ENCODE results near the gene TBC1D5.
"Not testable (repeated sequence)": the region's sequence is repeated elsewhere in the genome, so short reads cannot be mapped to it uniquely, and the experiment has no call there.

TBC1D5 gene

DNA sequence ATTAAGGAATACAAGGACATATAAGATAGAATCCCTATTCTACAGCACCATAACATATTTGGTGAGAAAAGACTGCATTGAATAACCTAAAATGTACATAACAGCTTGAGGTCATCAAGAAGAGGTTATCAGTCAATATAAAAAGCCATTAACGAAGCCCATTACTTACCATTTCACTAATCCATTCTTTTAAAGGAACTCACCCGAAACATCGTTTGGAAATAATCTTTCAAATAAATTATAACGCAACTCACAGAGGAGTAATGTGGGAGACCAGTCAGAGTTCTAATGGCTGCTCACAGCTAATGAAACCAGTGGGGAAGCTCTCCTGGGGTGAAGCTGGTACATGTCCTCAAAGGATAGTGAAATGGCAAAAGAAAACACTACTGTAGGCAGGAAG, 188.4 kb downstream of the TBC1D5 start:
- Mint-ChIP-seq H3K9me3 (no peaks in the 10 kb centered on the region), H3K27me3 (ENCODE audit: low read depth) (no peaks in the 10 kb centered on the region), H3K36me3 (ENCODE audit: low read depth) (no peaks in the 10 kb centered on the region), H3K27ac (no peak overlapping the region), H3K4me1 (ENCODE audit: low read depth) (no peaks in the 10 kb centered on the region), H3K4me3 (no peak overlapping the region)

DNA sequence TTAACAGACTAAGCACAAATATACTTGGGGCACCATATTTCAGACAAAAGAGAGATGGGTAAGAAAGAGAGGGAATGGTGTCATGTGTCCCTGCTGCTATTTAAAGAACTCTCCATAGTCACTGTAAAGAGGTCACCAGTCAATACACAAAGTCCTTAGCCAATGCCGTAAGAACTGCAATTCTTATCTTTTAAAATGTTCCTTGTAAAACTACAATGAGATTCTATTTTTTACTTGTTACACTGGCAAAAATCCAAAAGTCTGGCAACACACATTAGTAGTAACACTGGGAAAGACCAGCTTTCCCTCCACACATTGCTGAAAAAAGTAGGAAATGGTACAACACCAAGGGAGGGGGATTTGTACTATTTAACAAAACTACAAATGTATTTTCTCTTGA, 189.4 kb downstream of the TBC1D5 start:
- no peak overlapping the region for H3K27ac Mint-ChIP-seq
- no peaks in the 10 kb centered on the region for H3K36me3 Mint-ChIP-seq (ENCODE audit: low read depth)
- no peaks in the 10 kb centered on the region for H3K4me1 Mint-ChIP-seq (ENCODE audit: low read depth)

DNA sequence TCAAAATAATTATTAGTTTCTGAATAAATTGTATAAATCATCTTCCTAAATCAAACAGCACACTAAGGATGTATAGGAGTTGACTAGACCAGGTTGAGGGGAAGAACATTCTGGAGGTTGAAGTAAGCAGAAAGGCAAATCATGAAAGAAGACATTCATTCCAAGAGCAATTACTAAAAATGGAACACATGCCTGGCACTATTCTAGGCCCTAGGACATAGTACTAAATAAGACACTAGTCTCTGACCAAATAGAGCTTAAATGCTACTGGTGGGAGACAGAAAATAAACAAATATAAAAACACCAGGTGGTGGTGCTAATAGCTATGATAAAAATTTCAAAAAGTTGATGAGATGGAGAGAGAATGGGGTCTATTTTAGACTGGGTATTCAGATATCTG, 190.1 kb downstream of the TBC1D5 start:
- no peak overlapping the region for H3K27ac Mint-ChIP-seq
- H3K36me3 Mint-ChIP-seq (ENCODE audit: low read depth): no peaks in the 10 kb centered on the region

More for the DNA sequence above, 189.4 kb downstream of the TBC1D5 start:
- no peaks in the 10 kb centered on the region for H3K27me3 Mint-ChIP-seq (ENCODE audit: low read depth)
- H3K4me3 Mint-ChIP-seq: no peak overlapping the region
- no peaks in the 10 kb centered on the region for H3K9me3 Mint-ChIP-seq

DNA sequence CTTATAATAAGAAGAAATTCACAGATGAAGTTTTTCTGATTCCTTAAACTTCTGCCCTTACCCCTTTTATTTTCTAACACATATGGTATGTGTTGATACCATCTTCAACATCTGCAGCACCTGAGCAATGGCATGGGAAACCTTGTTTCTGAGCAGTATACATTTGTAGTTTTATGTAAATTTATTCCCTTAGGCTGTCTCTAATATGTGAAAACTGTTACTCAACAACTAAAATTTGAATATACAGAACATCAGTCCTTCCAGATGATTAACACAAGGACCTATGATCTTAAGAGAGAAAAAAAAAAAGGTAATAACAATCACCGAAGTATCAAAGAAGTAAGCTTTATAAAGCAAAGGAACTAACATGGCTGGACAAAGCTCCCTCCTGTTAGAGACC, 190.5 kb downstream of the TBC1D5 start:
- H3K36me3 Mint-ChIP-seq (ENCODE audit: low read depth): no peaks in the 10 kb centered on the region
- H3K27ac Mint-ChIP-seq: no peak overlapping the region
- H3K9me3 Mint-ChIP-seq: no peaks in the 10 kb centered on the region
- no peaks in the 10 kb centered on the region for H3K27me3 Mint-ChIP-seq (ENCODE audit: low read depth)
- no peaks in the 10 kb centered on the region for H3K4me1 Mint-ChIP-seq (ENCODE audit: low read depth)
- H3K4me3 Mint-ChIP-seq: no peak overlapping the region

More for the DNA sequence above, 190.1 kb downstream of the TBC1D5 start:
- Mint-ChIP-seq H3K4me3 (no peak overlapping the region), H3K4me1 (ENCODE audit: low read depth) (no peaks in the 10 kb centered on the region), H3K9me3 (no peaks in the 10 kb centered on the region), H3K27me3 (ENCODE audit: low read depth) (no peaks in the 10 kb centered on the region)

DNA sequence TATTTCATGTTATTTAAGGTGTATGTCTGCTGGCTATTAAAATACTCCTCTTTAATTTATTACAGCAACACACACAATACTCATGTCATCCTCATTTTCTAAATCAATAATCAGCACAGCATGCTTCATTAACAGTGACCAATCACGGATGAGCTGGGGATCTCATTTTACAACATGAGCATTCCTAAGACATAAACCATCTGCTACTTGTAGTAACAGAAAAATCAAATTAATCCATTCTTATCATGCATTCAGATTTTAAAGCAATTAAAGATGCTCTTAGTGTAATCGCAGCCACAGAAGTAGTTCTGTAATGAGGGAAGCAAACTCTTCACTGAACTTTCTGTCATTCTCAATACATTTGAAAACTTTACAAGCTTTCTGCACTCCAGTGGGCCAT, 191.1 kb downstream of the TBC1D5 start:
- Mint-ChIP-seq H3K27ac (no peak overlapping the region), H3K9me3 (no peaks in the 10 kb centered on the region), H3K36me3 (ENCODE audit: low read depth) (no peaks in the 10 kb centered on the region), H3K4me1 (ENCODE audit: low read depth) (no peaks in the 10 kb centered on the region), H3K4me3 (no peak overlapping the region), H3K27me3 (ENCODE audit: low read depth) (no peaks in the 10 kb centered on the region)

DNA sequence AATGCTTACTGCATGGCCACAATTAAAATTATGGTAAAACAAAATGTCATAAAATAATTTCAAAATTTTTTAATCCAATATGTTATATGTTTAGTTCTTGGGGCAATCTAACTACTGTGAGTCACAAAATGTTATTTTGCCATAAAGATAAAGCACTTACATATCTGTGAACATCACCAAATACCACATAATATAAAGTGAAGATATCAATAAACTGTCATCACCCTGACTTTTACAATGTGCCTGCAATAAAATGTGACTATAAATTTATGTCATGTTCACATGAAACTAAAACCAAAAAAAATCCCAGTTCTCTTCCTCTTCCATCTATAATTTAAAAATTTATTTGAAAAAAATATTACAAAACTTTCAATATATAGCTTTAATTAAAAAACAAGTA, 191.8 kb downstream of the TBC1D5 start:
- H3K27me3 Mint-ChIP-seq (ENCODE audit: low read depth): no peaks in the 10 kb centered on the region
- H3K36me3 Mint-ChIP-seq (ENCODE audit: low read depth): no peaks in the 10 kb centered on the region
- H3K4me3 Mint-ChIP-seq: no peak overlapping the region
- no peaks in the 10 kb centered on the region for H3K4me1 Mint-ChIP-seq (ENCODE audit: low read depth)
- no peak overlapping the region for H3K27ac Mint-ChIP-seq
- no peaks in the 10 kb centered on the region for H3K9me3 Mint-ChIP-seq

DNA sequence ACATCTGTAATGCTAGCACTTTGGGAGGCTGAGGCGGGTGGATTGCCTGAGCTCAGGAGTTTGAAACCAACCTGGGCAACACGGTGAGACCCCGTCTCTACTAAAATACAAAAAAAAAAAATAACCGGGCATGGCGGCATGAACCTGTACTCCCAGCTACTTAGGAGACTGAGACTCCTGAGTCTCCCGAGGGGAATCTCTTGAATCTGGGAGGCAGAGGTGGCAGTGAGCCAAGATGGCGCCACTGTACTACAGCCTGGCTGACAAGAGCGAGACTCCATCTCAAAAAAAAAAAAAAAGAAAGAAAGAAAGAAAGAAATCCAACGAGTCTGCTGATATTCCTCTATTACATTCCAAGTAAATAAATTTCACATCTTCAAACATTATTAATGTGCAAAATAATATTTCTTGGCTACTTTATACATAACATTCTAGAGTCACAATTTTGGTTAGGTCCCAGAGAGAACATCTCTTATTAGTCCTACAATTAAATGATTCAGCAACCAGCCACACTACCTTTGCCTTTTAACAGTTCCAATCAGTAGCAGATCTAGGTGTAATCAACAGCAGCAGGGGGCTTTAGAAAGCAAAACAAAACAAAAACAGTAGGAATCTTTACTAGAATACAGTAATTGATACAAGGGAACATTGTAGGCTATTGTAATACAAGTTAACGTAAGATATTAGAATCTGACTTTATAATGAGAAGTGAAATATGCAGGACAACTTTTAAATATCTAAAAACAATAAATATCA, 195.8 kb downstream of the TBC1D5 start:
- H3K9me3 Mint-ChIP-seq: no peaks in the 10 kb centered on the region
- H3K27ac Mint-ChIP-seq: no peak overlapping the region
- no peak overlapping the region for H3K4me3 Mint-ChIP-seq
- no peaks in the 10 kb centered on the region for H3K4me1 Mint-ChIP-seq (ENCODE audit: low read depth)
- H3K36me3 Mint-ChIP-seq (ENCODE audit: low read depth): no peaks in the 10 kb centered on the region
- H3K27me3 Mint-ChIP-seq (ENCODE audit: low read depth): no peaks in the 10 kb centered on the region

DNA sequence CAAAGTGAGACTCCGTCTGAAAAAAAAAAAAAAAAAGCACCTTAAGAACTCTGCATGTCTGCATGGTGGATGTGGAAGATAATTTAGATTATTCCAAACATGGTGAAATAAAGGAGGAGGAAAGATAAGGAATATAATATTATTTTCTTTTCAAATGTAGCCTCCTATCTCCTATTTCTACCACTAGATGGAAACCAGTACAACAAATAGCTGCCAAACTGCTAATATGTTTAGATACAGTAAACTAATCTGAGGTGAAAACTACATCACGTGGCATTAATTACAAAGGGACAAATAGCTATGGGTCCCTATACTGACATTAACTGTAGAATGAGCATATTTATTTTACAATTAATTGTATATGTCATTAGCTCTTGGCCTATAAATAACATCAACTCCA, 197.8 kb downstream of the TBC1D5 start:
- peaks cover 2% of the 10 kb centered on the region for H3K36me3 Mint-ChIP-seq (ENCODE audit: low read depth)
- H3K9me3 Mint-ChIP-seq: no peaks in the 10 kb centered on the region
- H3K27ac Mint-ChIP-seq: no peak overlapping the region
- no peaks in the 10 kb centered on the region for H3K27me3 Mint-ChIP-seq (ENCODE audit: low read depth)
- H3K4me1 Mint-ChIP-seq (ENCODE audit: low read depth): no peaks in the 10 kb centered on the region
- H3K4me3 Mint-ChIP-seq: no peak overlapping the region

DNA sequence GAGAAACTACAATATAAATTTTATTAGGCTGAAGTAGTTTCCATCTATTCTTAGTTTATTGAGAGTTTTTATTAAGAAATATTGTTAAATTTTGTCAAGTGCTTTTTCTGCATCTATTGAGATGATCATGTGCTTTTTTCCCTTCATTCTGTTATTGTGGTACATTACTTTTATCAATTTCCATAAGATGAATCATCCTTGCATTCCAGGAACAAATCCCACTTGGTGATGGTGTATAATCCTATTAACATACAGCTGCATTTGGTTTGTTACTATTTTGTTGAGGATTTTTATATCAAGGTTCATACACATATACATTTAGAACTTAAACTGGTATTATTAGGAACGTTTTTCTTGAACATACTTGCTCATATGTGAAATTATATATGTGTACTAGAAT, 199.8 kb downstream of the TBC1D5 start:
- Mint-ChIP-seq H3K4me1 (ENCODE audit: low read depth) (no peaks in the 10 kb centered on the region), H3K4me3 (no peak overlapping the region), H3K27ac (no peak overlapping the region), H3K36me3 (ENCODE audit: low read depth) (peaks cover 2% of the 10 kb centered on the region), H3K27me3 (ENCODE audit: low read depth) (no peaks in the 10 kb centered on the region), H3K9me3 (no peaks in the 10 kb centered on the region)

DNA sequence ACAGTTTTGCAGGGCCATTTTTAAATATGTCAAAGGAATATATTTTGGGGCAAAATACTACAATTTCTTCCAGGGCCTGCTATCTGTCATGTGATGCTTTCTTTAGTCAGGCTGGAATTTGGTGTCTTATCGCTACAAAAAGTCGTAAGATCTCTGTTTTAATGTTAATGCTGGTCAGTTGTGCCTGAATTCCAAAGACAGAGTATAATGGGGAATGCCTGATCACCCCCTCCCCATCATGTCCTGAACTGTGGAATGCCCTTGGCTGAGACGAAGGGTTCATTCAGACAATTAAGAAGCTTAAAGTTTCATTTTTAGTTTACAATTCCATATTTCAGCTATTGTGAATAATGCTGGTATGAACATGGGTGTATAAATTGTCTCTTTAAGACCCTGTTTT, 203.0 kb downstream of the TBC1D5 start:
- Mint-ChIP-seq H3K27ac (no peak overlapping the region), H3K9me3 (no peaks in the 10 kb centered on the region), H3K4me3 (no peak overlapping the region), H3K4me1 (ENCODE audit: low read depth) (no peaks in the 10 kb centered on the region), H3K36me3 (ENCODE audit: low read depth) (peaks cover 2% of the 10 kb centered on the region), H3K27me3 (ENCODE audit: low read depth) (no peaks in the 10 kb centered on the region)

DNA sequence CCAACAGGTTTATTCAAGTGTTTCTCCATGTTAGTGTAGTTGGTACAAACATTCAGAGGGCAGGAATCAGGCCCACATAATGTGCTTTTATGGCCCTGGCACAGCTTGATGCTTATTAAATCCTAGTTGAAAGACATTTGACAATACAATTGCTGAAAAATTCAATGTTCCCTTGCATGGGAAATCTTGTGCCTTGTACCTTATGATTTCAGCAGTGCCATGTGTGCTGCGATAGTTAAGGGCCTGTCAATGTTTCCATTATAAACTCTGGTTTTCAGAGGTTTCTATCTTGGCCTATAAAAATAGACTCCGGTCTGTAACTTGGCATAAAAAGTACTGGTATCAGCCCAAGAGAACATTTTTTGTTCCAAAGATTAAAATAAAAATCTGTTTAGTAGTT, 207.2 kb downstream of the TBC1D5 start:
- no peaks in the 10 kb centered on the region for H3K36me3 Mint-ChIP-seq (ENCODE audit: low read depth)
- no peak overlapping the region for H3K27ac Mint-ChIP-seq
- H3K4me3 Mint-ChIP-seq: no peak overlapping the region
- H3K4me1 Mint-ChIP-seq (ENCODE audit: low read depth): no peaks in the 10 kb centered on the region
- no peaks in the 10 kb centered on the region for H3K27me3 Mint-ChIP-seq (ENCODE audit: low read depth)
- H3K9me3 Mint-ChIP-seq: peaks cover 5% of the 10 kb centered on the region

DNA sequence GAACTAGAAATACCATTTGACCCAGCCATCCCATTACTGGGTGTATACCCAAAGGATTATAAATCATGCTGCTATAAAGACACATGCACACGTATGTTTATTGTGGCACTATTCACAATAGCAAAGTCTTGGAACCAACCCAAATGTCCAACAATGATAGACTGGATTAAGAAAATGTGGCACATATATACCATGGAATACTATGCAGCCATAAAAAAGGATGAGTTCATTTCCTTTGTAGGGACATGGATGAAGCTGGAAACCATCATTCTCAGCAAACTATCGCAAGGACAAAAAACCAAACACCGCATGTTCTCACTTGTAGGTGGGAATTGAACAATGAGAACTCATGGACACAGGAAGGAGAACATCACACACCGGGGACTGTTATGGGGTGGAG, 210.0 kb downstream of the TBC1D5 start:
- H3K4me1 Mint-ChIP-seq (ENCODE audit: low read depth); H3K36me3 Mint-ChIP-seq (ENCODE audit: low read depth); H3K27ac Mint-ChIP-seq; H3K9me3 Mint-ChIP-seq; H3K27me3 Mint-ChIP-seq (ENCODE audit: low read depth); H3K4me3 Mint-ChIP-seq: not testable (repeated sequence)

DNA sequence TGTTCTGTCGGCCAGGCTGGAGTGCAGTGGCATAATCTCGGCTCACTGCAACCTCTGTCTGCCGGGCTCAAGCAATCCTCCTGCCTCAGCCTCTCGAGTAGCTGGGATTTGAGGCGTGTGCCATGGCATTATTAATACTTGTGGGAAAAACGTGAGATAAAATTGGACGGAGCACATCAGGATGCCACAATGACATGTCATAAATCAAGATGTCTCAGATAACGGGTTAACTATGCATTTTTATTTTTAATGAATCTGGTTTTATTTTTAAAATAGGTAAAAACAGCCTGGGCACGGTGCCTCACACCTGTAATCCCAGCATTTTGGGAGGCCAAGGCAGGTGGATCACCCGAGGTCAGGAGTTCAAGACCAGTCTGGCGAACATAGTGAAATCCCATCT, 212.8 kb downstream of the TBC1D5 start:
- Mint-ChIP-seq H3K27me3 (ENCODE audit: low read depth) (no peaks in the 10 kb centered on the region), H3K36me3 (ENCODE audit: low read depth) (no peaks in the 10 kb centered on the region), H3K4me3 (no peak overlapping the region), H3K9me3 (peaks cover 5% of the 10 kb centered on the region), H3K4me1 (ENCODE audit: low read depth) (no peaks in the 10 kb centered on the region), H3K27ac (no peak overlapping the region)

DNA sequence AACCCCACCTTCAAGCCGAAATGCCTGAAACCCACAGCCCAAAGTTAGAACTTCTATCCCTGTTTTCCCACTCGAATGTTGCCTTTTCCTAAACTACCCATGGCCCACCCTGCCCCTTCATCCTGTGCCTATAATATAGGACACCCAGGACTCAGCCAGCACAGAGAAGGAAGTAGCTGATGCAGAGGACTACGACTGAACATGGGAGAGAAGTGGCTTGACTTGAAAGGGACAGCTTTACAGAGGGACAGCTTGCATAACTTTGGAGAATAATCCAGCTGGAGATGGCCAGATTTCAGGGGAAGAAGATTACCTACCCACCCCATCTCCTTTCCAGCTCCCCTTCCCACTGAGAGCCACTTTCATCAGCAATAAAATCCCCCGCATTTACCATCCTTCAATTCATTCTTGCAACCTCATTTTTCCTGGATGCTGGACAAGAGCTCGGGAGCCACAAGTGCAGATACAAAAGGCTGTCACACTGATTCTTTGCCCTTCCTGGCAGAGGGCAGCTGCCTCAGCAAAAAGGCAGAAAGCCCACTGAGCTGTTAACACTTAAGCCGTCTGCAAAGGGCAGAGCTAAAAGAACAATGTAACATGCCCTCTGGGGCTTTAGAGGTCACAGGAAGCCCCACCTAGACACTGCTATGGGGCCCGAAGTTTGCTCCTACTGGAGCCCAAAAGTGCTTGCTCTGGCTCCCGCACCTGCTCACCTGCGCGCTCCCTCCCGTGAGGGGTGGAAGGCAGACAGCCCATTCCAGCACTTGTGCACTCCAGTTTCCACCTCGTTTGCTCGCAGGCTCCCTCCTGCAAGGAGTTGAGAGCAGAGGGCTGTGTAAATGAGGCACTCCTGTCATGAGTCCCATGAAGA, 224.0 kb downstream of the TBC1D5 start:
- H3K4me3 Mint-ChIP-seq: no peak overlapping the region
- H3K27me3 Mint-ChIP-seq (ENCODE audit: low read depth): no peaks in the 10 kb centered on the region
- H3K36me3 Mint-ChIP-seq (ENCODE audit: low read depth): no peaks in the 10 kb centered on the region
- no peaks in the 10 kb centered on the region for H3K4me1 Mint-ChIP-seq (ENCODE audit: low read depth)
- no peaks in the 10 kb centered on the region for H3K9me3 Mint-ChIP-seq
- no peak overlapping the region for H3K27ac Mint-ChIP-seq

Data from T-helper 1 cell treated with Interleukin-12 subunit alpha and Interleukin-12 subunit beta and Interleukin-4 antibody, amounts not matched to agents 30 μg/mL and 1 μg/mL, for 36 hours (primary cell).